Measurements from ENCODE around the gene PRAC1. TPM values are rescaled to one million over a fixed set of nuclear protein-coding genes. Genes with fewer than 3 reads are reported as not detected.

PRAC1 gene
- total RNA-seq, 1 experiment from 2014 or later, result not detected

GRCh38 chr17:48676963-48677558 lies 45.3 kb downstream of the PRAC1 start:
- no peak for TF ChIP-seq CTCF (IDR thresholded peaks at IDR 0.05; ENCODE audit: unreplicated experiment)
- no TSS peak for BruUV-seq (replicated peaks)
- no peaks in the 10 kb centered on the region for H3K4me1 Mint-ChIP-seq (ENCODE audit: low read depth, unreplicated experiment)
- H3K27me3 Mint-ChIP-seq (ENCODE audit: unreplicated experiment), result no peaks in the 10 kb centered on the region
- intact Hi-C loops (cut with micrococcal nuclease; ENCODE audit: unreplicated experiment), result no loop called here
- CTCF ChIA-PET, result interaction anchor here (4.3 to 4.9 kb wide), 2 partner anchors 47 to 202 kb away, joined by 36 to 106 read pairs; no protein-coding TSS in a partner anchor
- H3K9me3 Mint-ChIP-seq (ENCODE audit: low read depth, unreplicated experiment), result no peaks in the 10 kb centered on the region
- no peak overlapping the region for H3K27ac Mint-ChIP-seq (ENCODE audit: unreplicated experiment)
- H3K36me3 Mint-ChIP-seq (ENCODE audit: insufficient read depth, unreplicated experiment), result no peaks in the 10 kb centered on the region
- DNase-seq, result no peak
- no peak overlapping the region for H3K4me3 Mint-ChIP-seq (ENCODE audit: low read depth, unreplicated experiment)

- Mint-ChIP-seq H3K36me3 (ENCODE audit: insufficient read depth, unreplicated experiment) (peaks cover 6% of the 10 kb centered on the region), H3K4me1 (ENCODE audit: low read depth, unreplicated experiment) (no peaks in the 10 kb centered on the region), H3K9me3 (ENCODE audit: low read depth, unreplicated experiment) (no peaks in the 10 kb centered on the region), H3K27me3 (ENCODE audit: unreplicated experiment) (no peaks in the 10 kb centered on the region), H3K27ac (ENCODE audit: unreplicated experiment) (no peak overlapping the region), H3K4me3 (ENCODE audit: low read depth, unreplicated experiment) (no peak overlapping the region)
- CTCF ChIA-PET, result interaction anchor here (0.8 to 1.7 kb wide), 15 partner anchors 20 to 364 kb away, joined by 3 to 22 read pairs (median 3); partner anchors contain the start of genes ATP5MC1 and HOXB9
- DNase-seq, result no peak
- TF ChIP-seq CTCF (IDR thresholded peaks at IDR 0.05; ENCODE audit: unreplicated experiment), result no peak
- intact Hi-C loops (cut with micrococcal nuclease; ENCODE audit: unreplicated experiment), result loop anchor here (5.0 kb wide), 1 partner anchor 365 kb away; no protein-coding TSS in a partner anchor
- no TSS peak for BruUV-seq (replicated peaks)
Observed at GRCh38 chr17:48672340-48672739, 50.0 kb downstream of the PRAC1 start.

Small RNAs within 50 kb of the gene (microRNA-seq; reads per million reads assigned to microRNA genes)
- gene MIR3185, result not detected

Other genes with a start within 250 kb of the PRAC1 start
- gene HOXB1, start 191.5 kb downstream of the PRAC1 start, total RNA-seq (2022), result not detected in 2 replicates
- 24.5 and 32.6 TPM in 2 replicates for gene HOXB2, start 177.4 kb downstream of the PRAC1 start, total RNA-seq (2022)
- gene HOXB4, start 144.2 kb downstream of the PRAC1 start, total RNA-seq (2022), result 28.0 and 31.1 TPM in 2 replicates
- 151 and 154 TPM in 2 replicates for gene HOXB3, start 132.3 kb downstream of the PRAC1 start, total RNA-seq (2022)
- gene HOXB5, start 128.7 kb downstream of the PRAC1 start, total RNA-seq (2022), result 47.2 and 48.5 TPM in 2 replicates
- 140 and 144 TPM in 2 replicates for gene HOXB6, start 117.5 kb downstream of the PRAC1 start, total RNA-seq (2022)
- 30.2 and 31.3 TPM in 2 replicates for gene HOXB7, start 111.5 kb downstream of the PRAC1 start, total RNA-seq (2022)
- 28.2 and 30.9 TPM in 2 replicates for gene HOXB8, start 107.2 kb downstream of the PRAC1 start, total RNA-seq (2022)
- 26.0 and 27.8 TPM in 2 replicates for gene HOXB9, start 96.2 kb downstream of the PRAC1 start, total RNA-seq (2022)
- gene PRAC2, start 667 bp upstream of the PRAC1 start, total RNA-seq (2022), result not detected in 2 replicates
- 1.1 and 1.9 TPM in 2 replicates for gene HOXB13, start 6.2 kb upstream of the PRAC1 start, total RNA-seq (2022)
- 0.21 and 0.78 TPM in 2 replicates for gene TTLL6, start 94.7 kb upstream of the PRAC1 start, total RNA-seq (2022)
- 116 and 136 TPM in 2 replicates for gene CALCOCO2, start 108.5 kb upstream of the PRAC1 start, total RNA-seq (2022)
- gene ATP5MC1, start 170.3 kb upstream of the PRAC1 start, total RNA-seq (2022), result 131 and 134 TPM in 2 replicates
- 179 and 182 TPM in 2 replicates for gene UBE2Z, start 185.9 kb upstream of the PRAC1 start, total RNA-seq (2022)
- 198 and 213 TPM in 2 replicates for gene SNF8, start 222.3 kb upstream of the PRAC1 start, total RNA-seq (2022)
- not detected in 2 replicates for gene GIP, start 246.1 kb upstream of the PRAC1 start, total RNA-seq (2022)